Calu3 (cell line): Measurements from ENCODE around the gene ENPP5. TPM values are rescaled to one million over a fixed set of nuclear protein-coding genes. Genes with fewer than 3 reads are reported as not detected.
"Not testable (repeated sequence)": the region's sequence is repeated elsewhere in the genome, so short reads cannot be mapped to it uniquely, and the experiment has no call there.

Source experiments
- BruUV-seq: library from RNA; stranded (reverse); fragments of 400-500 nt; replicated peaks from 2 replicates; lab custom pipeline; 2021; lab: Mats Ljungman, UMichigan
- CTCF ChIA-PET: fragments of 300-600 bp; sonication (Branson Sonifier 250); formaldehyde crosslinking; loops from one replicate; lab custom pipeline; 2022; ENCODE audit warnings: antibody characterized with exemption; lab: Charles Lee
- DNase-seq: peaks from one replicate; pipeline ENCODE4 v3.0.0; 2022
- H3K27ac Mint-ChIP-seq: one replicate; pipeline ENCODE4 v1.8.0; 2022; ENCODE audit warnings: mixed read lengths; ENCODE audit not compliant: unreplicated experiment
- H3K27me3 Mint-ChIP-seq: one replicate; pipeline ENCODE4 v1.8.0; 2022; ENCODE audit warnings: mixed read lengths; ENCODE audit not compliant: unreplicated experiment
- H3K36me3 Mint-ChIP-seq: one replicate; pipeline ENCODE4 v1.8.0; 2022; ENCODE audit warnings: mild to moderate bottlenecking, moderate library complexity, mixed read lengths; ENCODE audit not compliant: insufficient read depth, unreplicated experiment
- H3K4me1 Mint-ChIP-seq: one replicate; pipeline ENCODE4 v1.8.0; 2022; ENCODE audit warnings: mild to moderate bottlenecking, low read depth, mixed read lengths; ENCODE audit not compliant: unreplicated experiment
- H3K4me3 Mint-ChIP-seq: one replicate; pipeline ENCODE4 v1.8.0; 2022; ENCODE audit warnings: mild to moderate bottlenecking, low read depth, moderate library complexity, mixed read lengths; ENCODE audit not compliant: unreplicated experiment
- H3K9me3 Mint-ChIP-seq: one replicate; pipeline ENCODE4 v1.8.0; 2022; ENCODE audit warnings: low read depth, mixed read lengths; ENCODE audit not compliant: unreplicated experiment
- intact Hi-C: fragments of 100-400 bp; cut with micrococcal nuclease; formaldehyde crosslinking; loops from one replicate; pipeline ENCODE4 v1.10.0; 2022; ENCODE audit not compliant: unreplicated experiment
- total RNA-seq: library from RNA; stranded (reverse); gene quantifications from 2 replicates; pipeline ENCODE4 v1.2.3, GENCODE V29; 2022
- TF ChIP-seq, protein P1 (sequence below): fragments of 200-600 bp; IDR thresholded peaks from one replicate; pipeline ENCODE4 v1.8.0; 2022; ENCODE audit warnings: antibody characterized with exemption; ENCODE audit not compliant: unreplicated experiment

Gene ENPP5
- total RNA-seq, 1 experiment from 2014 or later: 17.3 TPM

DNA sequence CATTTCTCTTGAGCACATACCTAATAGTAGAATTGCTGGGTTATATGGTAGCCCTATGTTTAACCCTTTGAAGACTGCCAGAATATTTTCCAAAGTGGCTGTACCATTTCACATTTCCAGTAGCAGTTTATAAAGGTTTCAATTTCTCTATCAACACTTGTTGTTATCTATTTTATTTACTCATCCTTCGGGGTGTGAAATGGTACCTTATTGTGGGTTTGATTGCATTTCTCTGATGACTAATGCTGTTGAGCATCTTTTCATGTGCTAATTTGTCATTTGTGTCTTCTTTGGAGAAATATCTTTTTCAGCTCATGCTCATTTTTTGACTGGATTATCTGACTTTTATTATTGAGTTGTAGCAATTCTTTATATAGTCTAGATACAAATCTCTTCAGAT is 35.6 kb downstream of the ENPP5 start:
- Mint-ChIP-seq H3K9me3 (no peaks in the 10 kb centered on the region), H3K36me3 (peaks cover 6% of the 10 kb centered on the region), H3K4me3 (no peak overlapping the region), H3K27ac (no peak overlapping the region), H3K4me1 (peaks cover 11% of the 10 kb centered on the region), H3K27me3 (no peaks in the 10 kb centered on the region)
- CTCF ChIA-PET: no interaction called here
- intact Hi-C loops: no loop called here
- no peak for DNase-seq
- TF ChIP-seq, protein P1, sequence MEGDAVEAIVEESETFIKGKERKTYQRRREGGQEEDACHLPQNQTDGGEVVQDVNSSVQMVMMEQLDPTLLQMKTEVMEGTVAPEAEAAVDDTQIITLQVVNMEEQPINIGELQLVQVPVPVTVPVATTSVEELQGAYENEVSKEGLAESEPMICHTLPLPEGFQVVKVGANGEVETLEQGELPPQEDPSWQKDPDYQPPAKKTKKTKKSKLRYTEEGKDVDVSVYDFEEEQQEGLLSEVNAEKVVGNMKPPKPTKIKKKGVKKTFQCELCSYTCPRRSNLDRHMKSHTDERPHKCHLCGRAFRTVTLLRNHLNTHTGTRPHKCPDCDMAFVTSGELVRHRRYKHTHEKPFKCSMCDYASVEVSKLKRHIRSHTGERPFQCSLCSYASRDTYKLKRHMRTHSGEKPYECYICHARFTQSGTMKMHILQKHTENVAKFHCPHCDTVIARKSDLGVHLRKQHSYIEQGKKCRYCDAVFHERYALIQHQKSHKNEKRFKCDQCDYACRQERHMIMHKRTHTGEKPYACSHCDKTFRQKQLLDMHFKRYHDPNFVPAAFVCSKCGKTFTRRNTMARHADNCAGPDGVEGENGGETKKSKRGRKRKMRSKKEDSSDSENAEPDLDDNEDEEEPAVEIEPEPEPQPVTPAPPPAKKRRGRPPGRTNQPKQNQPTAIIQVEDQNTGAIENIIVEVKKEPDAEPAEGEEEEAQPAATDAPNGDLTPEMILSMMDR: no peak
- BruUV-seq: no TSS peak

DNA sequence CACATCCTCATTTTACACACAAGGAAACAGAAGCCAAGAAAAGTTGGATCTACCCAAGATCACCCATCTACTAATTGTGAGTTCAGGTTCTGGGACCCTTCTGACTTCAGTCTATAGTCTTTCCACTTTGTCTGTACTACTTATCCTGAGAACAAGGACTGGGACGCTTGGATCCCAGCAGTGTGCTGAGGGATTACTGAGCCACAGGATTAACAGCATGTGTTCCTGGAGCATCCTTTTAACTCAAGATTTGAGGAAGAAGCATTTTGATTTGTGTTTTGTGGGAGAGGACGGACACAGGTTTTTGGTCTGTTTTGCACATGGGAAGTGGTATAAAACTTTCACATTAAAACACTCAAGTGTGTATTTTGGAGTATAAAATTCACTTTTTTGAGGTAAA is 36.6 kb downstream of the ENPP5 start:
- DNase-seq: no peak
- TF ChIP-seq, protein P1: no peak
- BruUV-seq: no TSS peak
- H3K4me3 Mint-ChIP-seq: no peak overlapping the region
- H3K27ac Mint-ChIP-seq: no peak overlapping the region
- H3K27me3 Mint-ChIP-seq: no peaks in the 10 kb centered on the region
- CTCF ChIA-PET: no interaction called here
- no peaks in the 10 kb centered on the region for H3K9me3 Mint-ChIP-seq
- H3K36me3 Mint-ChIP-seq: peaks cover 15% of the 10 kb centered on the region
- intact Hi-C loops: no loop called here
- peaks cover 11% of the 10 kb centered on the region for H3K4me1 Mint-ChIP-seq

DNA sequence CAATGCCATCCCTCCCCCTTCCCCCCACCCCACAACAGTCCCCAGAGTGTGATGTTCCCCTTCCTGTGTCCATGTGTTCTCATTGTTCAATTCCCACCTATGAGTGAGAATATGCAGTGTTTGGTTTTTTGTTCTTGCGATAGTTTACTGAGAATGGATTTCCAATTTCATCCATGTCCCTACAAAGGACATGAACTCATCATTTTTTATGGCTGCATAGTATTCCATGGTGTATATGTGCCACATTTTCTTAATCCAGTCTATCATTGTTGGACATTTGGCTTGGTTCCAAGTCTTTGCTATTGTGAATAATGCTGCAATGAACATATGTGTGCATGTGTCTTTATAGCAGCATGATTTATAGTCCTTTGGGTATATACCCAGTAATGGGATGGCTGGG is 39.5 kb downstream of the ENPP5 start:
- H3K36me3 Mint-ChIP-seq: peaks cover 16% of the 10 kb centered on the region
- H3K4me3 Mint-ChIP-seq, H3K9me3 Mint-ChIP-seq, H3K27ac Mint-ChIP-seq, BruUV-seq, H3K27me3 Mint-ChIP-seq, CTCF ChIA-PET, intact Hi-C loops, H3K4me1 Mint-ChIP-seq, DNase-seq: not testable (repeated sequence)

DNA sequence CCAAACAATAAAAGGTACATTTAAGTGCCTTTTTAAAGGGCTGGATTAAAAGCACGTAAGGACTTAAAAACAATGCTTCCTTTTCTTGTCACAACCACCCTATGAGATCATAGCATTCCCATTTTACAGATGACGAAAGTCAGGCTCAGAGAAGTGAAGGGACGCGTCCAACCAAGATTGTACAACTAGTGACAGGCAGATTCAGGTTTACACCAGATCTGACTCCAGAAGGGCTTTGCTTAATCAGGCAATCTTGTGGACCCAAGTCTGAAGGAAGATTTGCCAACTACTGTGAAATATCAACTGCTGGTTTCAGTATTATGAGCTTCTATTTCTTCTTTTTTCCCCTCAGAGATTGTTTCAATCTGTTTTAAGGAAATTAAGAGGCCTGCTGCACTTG is 40.1 kb downstream of the ENPP5 start:
- H3K27me3 Mint-ChIP-seq: no peaks in the 10 kb centered on the region
- TSS peak; percentile 27 for BruUV-seq
- no peaks in the 10 kb centered on the region for H3K9me3 Mint-ChIP-seq
- TF ChIP-seq, protein P1: no peak
- peaks cover 9% of the 10 kb centered on the region for H3K4me1 Mint-ChIP-seq
- CTCF ChIA-PET: no interaction called here
- peaks cover 16% of the 10 kb centered on the region for H3K36me3 Mint-ChIP-seq
- H3K4me3 Mint-ChIP-seq: peak overlapping the region; percentile 88
- peak overlapping the region; percentile 58 for H3K27ac Mint-ChIP-seq
- intact Hi-C loops: loop anchor here (1.0 kb wide), 1 partner anchor 41 kb away; no protein-coding TSS in a partner anchor
- no peak for DNase-seq

DNA sequence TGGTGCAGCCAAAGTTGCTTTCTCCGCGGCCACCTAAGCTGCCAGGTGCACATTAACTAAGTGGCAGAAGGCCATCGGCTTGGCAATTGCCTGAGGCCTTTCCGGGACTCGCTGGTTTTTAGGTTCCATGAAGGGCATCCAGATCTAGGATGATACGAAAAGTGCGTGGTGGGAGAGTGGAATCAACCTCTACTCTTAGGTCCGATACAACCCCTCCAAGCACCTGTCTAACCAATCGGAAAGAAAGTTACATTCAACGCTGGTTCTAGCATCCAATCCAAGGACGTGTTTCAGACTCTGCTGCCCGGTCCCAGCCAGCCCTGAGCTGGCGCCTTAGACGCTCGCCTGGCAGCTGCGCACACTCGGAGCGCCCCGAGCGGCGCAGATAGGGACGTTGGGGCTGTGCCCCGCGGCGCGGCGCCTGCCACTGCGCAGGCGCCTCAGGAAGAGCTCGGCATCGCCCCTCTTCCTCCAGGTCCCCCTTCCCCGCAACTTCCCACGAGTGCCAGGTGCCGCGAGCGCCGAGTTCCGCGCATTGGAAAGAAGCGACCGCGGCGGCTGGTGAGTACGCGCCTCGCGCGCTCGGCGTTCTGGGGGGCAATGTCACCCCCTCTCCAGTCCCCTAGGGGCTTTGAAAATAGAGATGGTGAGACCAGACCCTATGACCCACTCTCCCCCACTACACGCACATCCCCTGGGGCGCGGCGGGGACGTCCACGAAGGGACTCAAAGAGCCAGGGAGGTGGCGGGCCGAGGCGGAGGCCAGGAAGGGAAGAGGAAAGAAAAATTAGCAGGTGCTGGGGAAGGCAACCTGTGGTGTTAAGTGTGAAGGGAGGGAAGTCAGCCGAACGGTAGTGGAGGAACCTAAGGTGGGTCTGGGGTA is 40.9 kb downstream of the ENPP5 start, which contains the start of gene ENPP4:
TSS of gene ENPP4 (plus strand) at position 361 of the 883 bp plus-strand sequence. CDS start 9,595 bp downstream, outside the sequence.
- TF ChIP-seq, protein P1: no peak
- Mint-ChIP-seq H3K4me1 (peaks cover 9% of the 10 kb centered on the region), H3K9me3 (no peaks in the 10 kb centered on the region), H3K27ac (peak within 1 kb of the TSS; percentile 58), H3K36me3 (peaks cover 16% of the 10 kb centered on the region), H3K27me3 (no peaks in the 10 kb centered on the region), H3K4me3 (peak within 1 kb of the TSS; percentile 88)
- no TSS peak for BruUV-seq
- peak; percentile 91 for DNase-seq
- intact Hi-C loops: loop anchor here (1.0 to 2.0 kb wide), 2 partner anchors 39 to 41 kb away; no protein-coding TSS in a partner anchor
- CTCF ChIA-PET: interaction anchor here (0.8 to 1.8 kb wide), 6 partner anchors 11 to 281 kb away, joined by 3 to 11 read pairs (median 3); partner anchors contain the start of gene ENPP5
